Measurements from ENCODE around the gene SPINT2.
"Not testable (repeated sequence)": the region's sequence is repeated elsewhere in the genome, so short reads cannot be mapped to it uniquely, and the experiment has no call there.

SPINT2 gene

DNA sequence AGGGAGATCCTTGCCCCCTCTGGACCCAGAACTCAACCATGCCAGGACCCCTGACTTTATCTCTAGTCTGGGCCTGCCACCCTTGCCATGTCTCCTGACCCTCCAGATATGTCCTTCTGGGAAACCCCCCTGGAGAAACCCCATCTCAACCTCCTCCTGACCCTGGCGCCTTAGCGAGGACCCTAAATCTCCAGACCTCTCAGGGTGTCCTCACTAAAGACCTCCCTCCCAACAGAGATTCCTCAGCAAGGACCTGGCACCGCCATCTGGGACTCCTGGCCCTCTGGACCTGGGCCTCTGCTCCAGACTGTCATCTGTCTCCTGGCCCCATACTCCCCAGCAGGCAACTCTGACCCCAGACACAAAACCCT lies 56.6 kb downstream of the SPINT2 start:
- no peak for DNase-seq (ENCODE audit: low spot score)

DNA sequence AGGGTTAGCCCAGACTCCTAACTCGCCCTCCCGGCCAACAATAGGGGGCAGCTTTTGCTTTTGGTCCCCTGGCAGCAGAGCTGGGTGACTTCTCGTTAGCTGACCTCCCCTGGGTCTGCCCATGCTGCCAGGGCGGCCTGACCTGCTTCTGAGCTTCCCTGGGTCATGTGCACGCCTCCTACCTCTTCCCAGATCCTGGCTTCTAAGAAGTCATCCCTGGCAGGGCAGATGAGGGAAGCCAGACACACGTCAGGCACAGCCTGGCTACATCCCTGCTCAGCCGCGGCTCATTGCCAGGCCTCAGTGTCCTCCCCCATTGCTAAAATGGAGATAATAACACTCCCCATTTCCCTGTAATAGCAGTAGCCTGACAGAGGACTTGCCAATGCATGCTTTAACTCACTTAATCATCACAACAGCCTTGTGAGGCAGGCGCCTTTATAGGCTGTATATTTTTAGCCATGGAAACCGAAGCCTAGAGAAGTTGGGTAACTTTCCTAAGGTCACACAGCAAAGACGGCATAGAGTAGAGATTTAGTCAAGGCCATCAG lies 57.3 kb downstream of the SPINT2 start:
- peak; percentile 64 for DNase-seq (ENCODE audit: low spot score)

DNA sequence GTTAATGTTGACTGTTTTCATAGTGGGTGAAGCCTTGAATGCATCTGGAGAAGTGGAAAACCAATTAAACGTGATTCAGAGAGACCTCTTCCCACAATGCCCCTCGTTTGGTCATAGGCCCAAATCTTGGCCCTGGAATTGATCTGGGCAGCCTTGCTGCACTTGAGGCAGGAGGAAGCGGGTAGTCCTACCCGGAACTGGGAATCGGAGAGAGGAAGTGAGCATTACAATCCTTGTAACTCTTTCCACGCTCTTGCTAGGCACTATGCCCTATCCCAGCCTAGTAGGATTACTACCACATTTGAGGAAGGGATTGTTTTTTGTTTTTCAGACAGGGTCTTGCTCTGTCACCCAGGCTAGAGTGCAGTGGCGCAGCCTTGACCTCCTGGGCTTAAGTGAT lies 58.9 kb downstream of the SPINT2 start:
- no peak for DNase-seq (ENCODE audit: low spot score)

DNA sequence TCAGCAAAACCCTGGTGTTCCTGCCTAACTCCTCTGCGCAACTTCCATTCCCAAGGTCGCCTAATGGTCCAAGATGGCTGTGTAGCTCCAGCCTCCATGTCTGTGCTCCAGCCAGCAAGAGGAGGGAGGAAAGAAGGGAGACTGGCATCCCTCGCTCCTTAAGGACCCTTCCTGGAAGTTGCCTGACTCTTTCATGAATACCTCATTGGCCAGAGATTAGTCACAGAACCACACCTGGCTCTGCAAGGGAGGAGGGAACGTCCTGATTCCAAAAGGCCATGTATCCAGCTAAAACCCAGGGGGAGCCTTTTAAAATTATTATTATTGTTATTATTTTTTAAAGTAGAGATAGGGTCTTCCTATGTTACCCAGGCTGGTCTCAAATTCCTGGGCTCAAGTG lies 60.1 kb downstream of the SPINT2 start:
- DNase-seq (ENCODE audit: low spot score) = no peak

DNA sequence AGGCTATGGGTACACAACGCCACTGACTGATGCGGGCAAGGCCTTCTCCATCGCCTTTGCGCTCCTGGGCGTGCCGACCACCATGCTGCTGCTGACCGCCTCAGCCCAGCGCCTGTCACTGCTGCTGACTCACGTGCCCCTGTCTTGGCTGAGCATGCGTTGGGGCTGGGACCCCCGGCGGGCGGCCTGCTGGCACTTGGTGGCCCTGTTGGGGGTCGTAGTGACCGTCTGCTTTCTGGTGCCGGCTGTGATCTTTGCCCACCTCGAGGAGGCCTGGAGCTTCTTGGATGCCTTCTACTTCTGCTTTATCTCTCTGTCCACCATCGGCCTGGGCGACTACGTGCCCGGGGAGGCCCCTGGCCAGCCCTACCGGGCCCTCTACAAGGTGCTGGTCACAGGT lies 62.2 kb downstream of the SPINT2 start:
- no peak for DNase-seq (ENCODE audit: low spot score)

DNA sequence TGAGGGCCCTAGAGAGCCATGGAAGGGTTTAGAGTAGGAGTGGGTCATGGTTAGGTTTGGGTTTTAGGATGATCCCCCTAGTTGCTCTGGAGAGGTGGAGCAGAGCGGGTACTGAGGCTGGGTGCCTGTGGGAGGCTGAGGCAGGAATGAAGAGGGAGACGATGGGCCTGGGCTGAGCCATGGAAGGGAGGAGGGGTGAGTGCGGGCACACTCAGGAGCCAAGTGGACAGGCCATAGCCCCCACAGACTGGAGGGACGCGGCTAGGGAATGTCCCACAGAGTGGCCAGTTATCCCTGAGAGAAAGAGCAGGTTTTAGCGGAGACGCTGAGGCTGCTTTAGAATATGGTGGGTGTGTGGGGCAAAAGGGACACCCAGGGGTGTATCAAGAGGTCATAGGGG lies 65.3 kb downstream of the SPINT2 start:
- DNase-seq (ENCODE audit: low spot score) = no peak

DNA sequence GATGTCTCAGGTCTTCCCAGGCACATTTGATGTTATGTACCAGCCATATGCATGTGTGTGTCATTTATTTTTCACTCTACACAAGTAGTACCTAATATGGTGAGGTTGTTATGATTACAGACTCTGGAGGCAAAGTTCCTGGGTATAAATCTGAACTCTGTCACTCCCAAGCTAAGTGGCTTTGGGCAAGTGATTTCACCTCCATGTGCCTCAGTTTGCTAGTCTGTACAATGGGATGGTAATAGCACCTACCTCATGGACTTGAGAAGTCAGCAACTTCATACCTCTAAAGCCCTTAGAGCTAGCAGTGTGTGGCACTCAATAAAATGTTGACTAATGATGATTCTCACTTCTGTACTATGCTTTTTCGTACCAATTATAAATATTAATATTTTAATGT lies 67.4 kb downstream of the SPINT2 start:
- DNase-seq (ENCODE audit: low spot score) = no peak

DNA sequence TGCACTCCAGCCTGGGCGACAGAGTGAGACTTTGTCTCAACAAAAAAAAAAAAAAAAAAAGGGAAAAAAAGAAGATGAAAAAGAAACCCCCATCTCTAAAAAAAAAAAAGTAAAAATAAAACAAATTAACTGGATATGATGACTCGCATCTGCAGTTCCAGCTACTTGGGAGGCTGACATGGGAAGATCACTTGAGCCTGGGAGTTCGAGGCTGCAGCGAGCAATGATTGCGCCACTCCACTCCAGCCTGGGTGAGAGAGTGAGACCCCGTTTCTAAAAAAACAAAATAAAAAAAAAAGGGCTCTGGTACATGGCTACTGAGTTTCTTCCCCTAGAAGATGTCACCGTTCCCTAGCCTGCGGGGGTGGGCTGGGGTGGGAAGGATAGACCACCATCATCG lies 68.9 kb downstream of the SPINT2 start:
- DNase-seq (ENCODE audit: low spot score) = no peak

DNA sequence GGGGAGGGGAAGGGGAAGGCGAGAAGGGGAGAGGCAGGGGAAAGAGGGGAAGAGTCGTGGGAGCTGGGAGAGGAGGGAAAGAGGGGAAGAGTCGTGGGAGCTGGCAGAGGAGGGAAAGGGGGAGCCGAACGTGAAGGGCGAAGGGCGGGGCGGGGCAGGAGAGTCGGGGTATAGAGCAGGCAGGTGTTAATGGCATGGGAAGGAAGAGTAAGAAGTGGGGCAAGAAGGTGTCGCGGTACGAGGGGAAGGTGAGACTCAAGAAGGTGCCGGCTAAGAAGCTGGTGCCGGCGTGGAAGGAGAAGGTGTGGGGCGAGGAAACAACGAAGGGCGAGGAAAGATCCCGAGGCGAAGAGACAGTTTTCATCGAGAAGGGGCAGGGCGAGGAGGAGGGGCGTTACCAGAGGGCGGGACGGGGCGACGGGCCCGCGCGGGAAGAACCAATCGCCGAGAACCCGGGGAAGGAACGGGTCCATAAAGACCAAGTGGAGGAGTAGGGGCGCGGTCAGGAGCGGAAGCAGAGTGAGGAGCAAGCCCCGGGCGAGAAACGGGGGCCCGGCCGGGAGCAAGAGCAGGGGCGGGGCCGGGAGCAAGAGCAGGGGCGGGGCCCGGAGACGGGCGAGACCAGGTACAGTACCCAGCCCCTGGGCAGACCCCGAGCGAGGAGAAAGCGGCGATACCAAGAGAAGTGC lies 71.7 kb downstream of the SPINT2 start:
- peak; percentile 98 for DNase-seq (ENCODE audit: low spot score)

DNA sequence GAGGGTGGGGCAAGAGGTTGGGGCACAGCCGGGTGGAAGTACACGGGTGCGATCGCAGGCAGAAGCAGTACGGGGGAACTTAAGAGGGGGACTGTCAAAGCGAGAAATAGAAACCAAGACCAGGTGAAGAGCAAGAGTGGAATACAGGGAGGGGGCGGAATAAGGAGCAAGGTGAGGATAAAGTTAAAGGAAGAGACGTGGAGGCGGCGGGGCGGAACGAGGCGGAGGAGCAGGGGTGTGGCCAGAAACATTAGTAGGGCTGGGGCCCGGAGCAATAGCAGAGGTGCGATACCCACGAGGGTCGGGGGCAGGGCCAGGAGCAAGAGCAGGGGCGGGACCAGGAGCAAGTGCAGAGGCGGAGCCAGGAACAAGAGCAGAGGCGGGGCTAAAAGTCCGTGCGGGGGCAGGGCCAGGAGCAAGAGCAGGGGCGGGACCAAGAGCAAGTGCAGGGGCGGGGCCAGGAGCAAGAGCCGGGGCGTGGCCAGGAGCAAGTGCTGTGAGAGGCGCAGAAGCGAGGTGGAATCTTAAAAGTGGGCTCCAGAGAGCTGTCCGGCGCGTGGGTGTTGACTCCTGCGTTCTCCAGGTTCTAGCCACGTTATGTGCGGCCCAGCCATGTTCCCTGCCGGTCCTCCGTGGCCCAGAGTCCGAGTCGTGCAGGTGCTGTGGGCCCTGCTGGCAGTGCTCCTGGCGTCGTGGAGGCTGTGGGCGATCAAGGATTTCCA lies 72.4 kb downstream of the SPINT2 start:
- DNase-seq (ENCODE audit: low spot score) = peak; percentile 82

DNA sequence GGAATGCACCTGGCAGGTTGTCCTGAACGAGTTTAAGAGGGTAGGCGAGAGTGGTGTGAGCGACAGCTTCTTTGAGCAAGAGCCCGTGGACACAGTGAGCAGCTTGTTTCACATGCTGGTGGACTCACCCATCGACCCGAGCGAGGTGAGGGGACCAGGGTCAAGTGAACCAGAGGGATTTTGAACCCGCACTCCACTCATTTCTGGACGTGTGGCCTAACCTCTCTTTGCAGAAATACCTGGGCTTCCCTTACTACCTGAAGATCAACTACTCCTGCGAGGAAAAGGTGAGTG lies 72.9 kb downstream of the SPINT2 start:
- no peak for DNase-seq (ENCODE audit: low spot score)

DNA sequence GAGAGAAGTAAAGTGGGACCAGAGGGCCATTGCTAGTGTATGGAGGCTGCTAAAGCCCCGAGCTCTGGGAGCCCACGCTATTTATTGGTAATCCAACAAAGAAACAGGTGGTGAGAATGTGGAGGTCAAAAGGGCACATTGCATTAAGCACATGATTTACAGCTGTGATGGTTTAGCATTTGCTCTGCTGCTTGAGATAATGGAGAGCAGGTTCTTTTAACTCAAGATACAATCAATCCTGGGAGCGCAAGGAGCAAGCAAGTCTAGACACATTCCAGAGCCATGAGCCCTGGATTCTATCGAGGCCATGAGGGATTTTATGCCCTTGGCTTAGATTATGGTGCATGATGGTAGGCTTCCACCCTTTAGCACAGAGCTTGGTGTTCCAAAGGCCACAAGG lies 74.6 kb downstream of the SPINT2 start:
- DNase-seq (ENCODE audit: low spot score) = not testable (repeated sequence)

DNA sequence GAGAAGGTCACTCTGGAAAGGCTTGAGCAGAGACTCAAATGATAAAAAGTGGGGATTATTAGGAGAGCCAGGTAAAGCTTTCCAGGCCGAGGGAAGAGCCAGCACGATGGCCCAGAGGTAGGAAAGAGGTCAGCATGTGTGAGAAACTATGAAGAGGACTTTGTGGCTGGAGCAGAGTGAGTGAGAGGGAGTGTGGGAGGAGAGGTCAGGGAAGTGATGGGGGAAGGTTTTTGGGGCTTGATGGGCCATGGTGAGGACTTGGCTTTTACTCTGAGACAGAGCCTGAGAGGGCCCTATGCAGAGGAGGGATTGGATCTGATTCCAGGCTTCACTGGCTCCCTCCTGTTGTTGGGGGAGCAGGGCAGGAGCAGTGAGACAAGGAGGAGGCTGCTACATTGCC lies 76.6 kb downstream of the SPINT2 start:
- DNase-seq (ENCODE audit: low spot score) = no peak
